HG03097 (cell line): Measurements from ENCODE around the gene CTTN.
"Not testable (repeated sequence)": the region's sequence is repeated elsewhere in the genome, so short reads cannot be mapped to it uniquely, and the experiment has no call there.

Experiments used
- ATAC-seq: cut with Tn5 transposase; IDR thresholded peaks from one replicate; pipeline ENCODE4 v1.9.1; 2021; ENCODE audit not compliant: unreplicated experiment, low FRiP score

Gene CTTN

GRCh38 chr11:70407814-70408213, 9.5 kb downstream of the CTTN start:
- no peak for ATAC-seq

DNA sequence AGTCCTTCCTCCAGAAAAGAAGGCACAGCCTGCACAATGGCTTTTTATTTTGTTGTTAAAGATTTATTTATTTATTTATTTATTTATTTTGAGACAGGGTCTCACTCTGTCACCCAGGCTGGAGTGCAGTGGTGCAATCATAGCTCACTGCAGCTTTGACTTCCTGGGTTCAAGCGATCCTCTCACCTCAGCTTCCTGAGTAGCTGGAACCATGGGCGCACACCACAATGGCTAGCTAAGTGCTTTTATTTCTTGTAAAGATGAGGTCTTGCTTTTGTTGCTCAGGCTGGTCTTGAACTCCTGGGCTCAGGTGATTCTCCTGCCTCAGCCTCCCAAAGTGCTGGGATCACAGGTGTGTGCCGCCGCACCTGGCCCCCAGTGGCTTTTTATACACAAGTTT, 10.0 kb downstream of the CTTN start:
- not testable (repeated sequence) for ATAC-seq

DNA sequence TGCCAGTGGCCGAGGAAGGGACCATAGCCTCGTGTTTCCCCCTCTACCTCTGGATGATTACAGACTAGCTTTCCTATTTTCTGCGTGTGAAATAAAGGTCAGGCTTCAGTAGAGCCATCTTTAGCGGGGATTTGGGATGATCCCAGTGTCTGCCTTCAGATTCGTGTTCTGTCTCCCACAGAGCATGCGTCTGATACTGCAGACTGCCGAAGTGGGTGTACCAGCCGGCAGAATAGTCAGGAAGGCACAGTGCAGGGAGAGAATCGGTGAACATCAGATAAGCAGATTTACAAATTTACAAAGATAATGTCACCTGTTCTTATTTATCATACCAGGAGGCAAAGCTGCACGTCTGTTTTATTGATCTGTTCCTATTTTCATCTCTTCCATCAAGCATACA, 11.1 kb downstream of the CTTN start:
- ATAC-seq, result no peak

- ATAC-seq, result no peak
Measured at GRCh38 chr11:70409871-70410270, 11.5 kb downstream of the CTTN start.

DNA sequence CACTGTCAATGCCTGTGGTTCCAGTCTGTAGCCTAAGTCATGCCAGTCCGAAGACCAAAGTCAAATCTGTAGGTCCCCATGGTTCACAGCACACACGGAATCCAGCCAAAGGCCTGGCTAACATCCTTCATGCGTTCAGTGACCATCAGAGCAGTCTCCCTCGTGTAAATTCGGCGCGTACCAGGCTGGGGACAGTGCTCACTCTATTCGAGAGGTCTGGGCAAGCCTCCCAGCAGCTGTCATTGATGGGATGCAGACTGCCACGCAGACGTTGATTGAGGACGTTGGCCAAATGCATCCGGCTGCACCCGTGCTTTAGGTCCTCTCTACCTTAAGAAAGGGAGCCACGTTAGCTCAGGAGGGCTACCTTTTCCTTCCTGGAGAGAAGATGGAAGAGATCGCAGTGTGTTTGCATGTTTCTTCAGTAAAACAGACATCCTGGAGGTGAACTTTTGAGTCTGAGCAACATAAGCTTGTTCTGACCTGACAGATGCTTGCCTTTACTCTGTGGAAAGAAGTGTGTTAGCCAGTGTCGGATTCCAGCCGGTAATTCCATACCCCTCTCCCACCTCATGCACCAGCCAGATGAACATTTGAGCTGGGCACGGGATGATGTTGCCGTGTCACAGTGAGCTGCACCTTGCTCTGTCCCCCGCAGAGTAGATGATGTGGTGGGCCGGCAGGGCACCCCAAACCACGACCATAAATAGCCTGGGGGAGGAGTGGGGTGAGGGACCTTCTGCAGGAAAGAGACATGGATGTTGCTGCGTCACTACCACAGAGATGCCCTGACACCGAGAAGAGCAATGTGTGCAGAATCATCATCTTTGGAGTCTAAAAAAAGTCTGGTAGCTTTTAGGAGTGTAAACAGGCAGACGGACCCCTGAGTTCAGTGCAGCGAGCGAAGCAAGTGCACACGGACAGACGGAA, 12.2 kb downstream of the CTTN start:
- ATAC-seq, result no peak

- ATAC-seq, result no peak
Measured at GRCh38 chr11:70411713-70412452, 13.6 kb downstream of the CTTN start.

GRCh38 chr11:70413151-70413550, 14.8 kb downstream of the CTTN start:
- no peak for ATAC-seq

- ATAC-seq, result no peak
Measured at GRCh38 chr11:70414341-70415100, 16.2 kb downstream of the CTTN start.

GRCh38 chr11:70415191-70415590, 16.9 kb downstream of the CTTN start:
- no peak for ATAC-seq

GRCh38 chr11:70415642-70416395, 17.5 kb downstream of the CTTN start:
- no peak for ATAC-seq

DNA sequence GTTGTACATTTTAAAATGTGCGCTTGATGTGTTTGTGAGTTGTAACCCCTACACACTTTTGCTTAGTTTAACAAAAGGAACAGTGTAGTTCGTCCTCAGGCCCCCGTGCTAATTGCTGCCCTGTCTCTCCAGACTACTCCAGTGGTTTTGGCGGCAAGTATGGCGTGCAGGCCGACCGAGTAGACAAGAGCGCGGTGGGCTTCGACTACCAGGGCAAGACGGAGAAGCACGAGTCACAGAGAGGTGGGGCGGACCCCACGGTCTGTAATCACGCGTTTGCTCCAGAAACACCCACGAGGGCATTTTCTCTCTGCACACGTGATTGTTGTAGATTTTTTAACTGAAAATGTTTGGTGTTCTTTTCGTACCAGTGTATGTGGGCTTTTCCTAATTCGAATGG, 18.6 kb downstream of the CTTN start:
- ATAC-seq, result no peak

- ATAC-seq, result no peak
Measured at GRCh38 chr11:70418130-70418529, 19.8 kb downstream of the CTTN start.

DNA sequence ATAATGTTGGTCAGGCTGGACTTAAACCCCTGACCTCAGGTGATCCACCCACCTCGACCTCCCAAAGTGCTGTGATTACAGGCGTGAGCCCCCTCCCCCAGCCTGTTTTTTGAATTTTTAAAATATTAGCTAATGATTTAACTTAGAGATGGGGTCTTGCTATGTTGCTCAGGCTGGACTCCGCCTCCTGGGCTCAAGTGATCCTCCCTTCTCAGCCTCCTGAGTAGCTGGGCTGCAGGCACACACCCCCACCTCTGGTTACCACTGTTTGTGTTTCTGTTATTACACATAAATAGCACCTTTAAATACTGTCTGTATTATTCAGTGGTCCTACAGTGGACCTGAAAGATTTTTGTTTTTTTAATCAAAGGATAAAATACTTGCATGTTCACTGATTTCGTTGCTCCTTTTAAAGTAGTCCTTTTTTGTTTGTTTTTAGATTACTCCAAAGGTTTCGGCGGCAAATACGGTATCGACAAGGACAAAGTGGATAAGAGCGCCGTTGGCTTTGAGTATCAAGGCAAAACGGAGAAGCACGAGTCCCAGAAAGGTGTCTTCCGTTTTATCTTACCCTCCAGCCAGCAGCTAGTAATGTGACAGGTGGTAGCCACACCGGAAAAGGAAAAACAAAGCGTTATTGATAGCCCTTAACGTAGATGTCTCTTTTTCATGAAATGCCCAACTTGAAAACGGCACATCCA, 21.1 kb downstream of the CTTN start:
- no peak for ATAC-seq

GRCh38 chr11:70420008-70420464, 21.7 kb downstream of the CTTN start:
- ATAC-seq, result no peak

DNA sequence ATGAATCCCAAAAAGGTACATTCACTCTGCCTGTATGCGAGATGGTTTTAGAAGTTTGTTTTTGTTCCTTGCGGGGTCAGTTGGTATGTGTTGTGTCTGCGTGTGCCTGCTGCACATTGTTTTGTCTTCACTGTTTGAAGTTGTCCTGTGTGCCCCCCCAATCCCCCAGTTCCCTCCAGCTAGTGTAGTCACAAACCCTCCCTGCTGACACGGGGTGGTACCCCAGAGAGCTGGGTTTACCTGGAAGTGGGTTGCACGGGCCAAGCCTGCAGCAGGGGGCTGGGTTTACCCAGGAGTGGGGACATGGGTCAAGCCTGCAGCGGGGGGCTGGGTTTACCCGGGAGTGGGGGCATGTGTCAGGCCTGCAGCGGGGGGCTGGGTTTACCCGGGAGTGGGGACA, 22.2 kb downstream of the CTTN start:
- ATAC-seq, result no peak

- ATAC-seq, result no peak
Measured at GRCh38 chr11:70421123-70421522, 22.8 kb downstream of the CTTN start.

DNA sequence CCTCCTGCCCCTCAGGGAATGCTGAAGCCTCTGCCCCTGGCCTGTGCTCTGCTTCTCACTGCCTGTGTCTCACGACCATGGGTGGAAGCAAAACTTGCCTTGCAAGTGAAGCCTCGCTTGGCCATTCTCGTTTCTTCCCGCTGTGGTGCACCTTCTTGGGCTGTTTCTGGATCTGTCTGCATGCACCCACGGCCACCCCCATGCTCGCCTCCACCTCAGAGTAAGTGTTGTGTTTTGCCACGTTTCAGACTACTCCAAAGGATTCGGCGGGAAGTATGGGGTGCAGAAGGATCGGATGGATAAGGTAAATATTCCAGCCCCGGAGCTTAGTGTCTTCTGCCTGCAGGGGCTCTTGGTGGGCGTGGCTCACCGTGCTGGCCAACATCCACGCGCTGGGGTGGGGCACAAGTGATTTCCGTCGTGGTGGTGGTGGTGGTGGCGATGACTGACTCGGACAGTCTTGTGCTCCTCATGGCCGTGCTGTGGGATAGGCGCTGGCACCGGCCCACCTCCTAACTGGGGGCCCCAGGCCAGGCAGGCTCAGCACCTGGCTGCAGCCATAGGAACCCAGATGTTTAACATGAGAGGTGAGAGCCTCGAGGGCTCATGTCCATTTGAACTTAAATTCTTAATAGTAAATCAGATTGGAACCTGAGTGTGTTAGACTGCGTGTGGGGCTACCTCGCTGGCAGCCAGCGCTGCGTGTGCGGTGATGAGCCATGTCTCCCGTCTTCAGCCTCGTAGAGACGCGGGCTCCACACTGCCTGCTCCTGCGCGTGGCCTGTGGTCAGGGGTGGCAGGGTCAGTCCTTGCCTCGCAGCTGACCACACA, 24.6 kb downstream of the CTTN start:
- no peak for ATAC-seq

- ATAC-seq, result no peak
Measured at GRCh38 chr11:70423523-70424505, 25.5 kb downstream of the CTTN start.
